A673 (cell line): ENCODE measurements around the gene ZNF808. TPM values are rescaled to one million over a fixed set of nuclear protein-coding genes. Genes with fewer than 3 reads are reported as not detected.

Source experiments
- BruUV-seq: library from RNA; stranded (reverse); fragments of 400-500 nt; replicated peaks from 2 replicates; lab custom pipeline; 2021; lab: Mats Ljungman, UMichigan
- CTCF ChIA-PET: fragments of 300-600 bp; sonication (Branson Sonifier 250); formaldehyde crosslinking; loops from one replicate; lab custom pipeline; 2022; ENCODE audit warnings: antibody characterized with exemption; lab: Charles Lee
- POLR2A ChIA-PET: fragments of 300-600 bp; sonication (Branson Sonifier 250); formaldehyde crosslinking; loops from one replicate; lab custom pipeline; 2022; ENCODE audit warnings: antibody characterized with exemption; ENCODE audit not compliant: low non-redundant PET; lab: Charles Lee
- DNase-seq: peaks from one replicate; pipeline ENCODE4 v3.0.0-alpha.2; 2015; ENCODE audit warnings: low spot score
- H3K27ac ChIP-seq: fragments of 200-600 bp; sonication (generic); 2 replicates; pipeline ENCODE4 v1.5.1; 2016; ENCODE audit warnings: mixed run types, low read depth, mild to moderate bottlenecking, mixed read lengths, antibody characterized with exemption, low read length; ENCODE audit not compliant: poor library complexity, severe bottlenecking
- H3K27me3 ChIP-seq: fragments of 200-600 bp; sonication (generic); replicated peaks from 2 replicates; pipeline ENCODE4 v1.6.1; 2017; ENCODE audit warnings: mixed run types, low read depth, mild to moderate bottlenecking, mixed read lengths, antibody characterized with exemption, low read length; ENCODE audit not compliant: insufficient read depth, poor library complexity
- H3K36me3 ChIP-seq: fragments of 200-600 bp; sonication (generic); 2 replicates; pipeline ENCODE4 v1.6.1; 2016; ENCODE audit warnings: mixed run types, mild to moderate bottlenecking, mixed read lengths, antibody characterized with exemption, low read length; ENCODE audit not compliant: insufficient read depth, poor library complexity, severe bottlenecking
- H3K4me1 ChIP-seq: fragments of 200-600 bp; sonication (generic); 2 replicates; pipeline ENCODE4 v1.6.1; 2017; ENCODE audit warnings: mixed run types, mild to moderate bottlenecking, mixed read lengths, antibody characterized with exemption, low read length; ENCODE audit not compliant: insufficient read depth, poor library complexity, severe bottlenecking
- H3K4me3 ChIP-seq: fragments of 200-600 bp; sonication (generic); 2 replicates; pipeline ENCODE4 v1.5.1; 2016; ENCODE audit warnings: low read depth, mixed run types, mild to moderate bottlenecking, mixed read lengths, low read length; ENCODE audit not compliant: poor library complexity, severe bottlenecking
- H3K9me3 ChIP-seq: fragments of 200-600 bp; sonication (generic); 2 replicates; pipeline ENCODE4 v1.6.1; 2016; ENCODE audit warnings: mixed run types, low read depth, mild to moderate bottlenecking, mixed read lengths, antibody characterized with exemption, low read length; ENCODE audit not compliant: poor library complexity, severe bottlenecking
- CTCF ChIP-seq: fragments of 300-800, 200-600 bp; sonication (generic); conservative IDR thresholded peaks from 2 replicates; pipeline ENCODE4 v1.5.1; 2017; ENCODE audit warnings: low read depth, mild to moderate bottlenecking, antibody characterized with exemption, low read length, moderate library complexity, mixed read lengths
- EZH2 ChIP-seq: fragments of 200-600 bp; sonication (generic); IDR thresholded peaks from 2 replicates; pipeline ENCODE4 v1.6.1; 2017; ENCODE audit warnings: borderline replicate concordance, low read depth, mild to moderate bottlenecking, mixed read lengths, antibody characterized with exemption, low read length; ENCODE audit not compliant: poor library complexity, severe bottlenecking
- intact Hi-C: fragments of 100-400 bp; cut with micrococcal nuclease; formaldehyde crosslinking; loops from one replicate; pipeline ENCODE4 v1.10.0; 2022; ENCODE audit not compliant: unreplicated experiment
- total RNA-seq: library from RNA; stranded (reverse); gene quantifications from 2 replicates; pipeline ENCODE4 v1.2.3, GENCODE V29; 2021

The ZNF808 gene
- total RNA-seq, 1 experiment from 2014 or later = 19.1 TPM

GRCh38 chr19:52492201-52492993 lies 35.1 kb upstream of the ZNF808 start:
- ChIA-PET POLR2A (no interaction called here), CTCF (no interaction called here)
- intact Hi-C loops = no loop called here
- Histone ChIP-seq H3K4me1 (no peaks in the 10 kb centered on the region), H3K27me3 (no peaks in the 10 kb centered on the region), H3K9me3 (no peaks in the 10 kb centered on the region), H3K36me3 (no peaks in the 10 kb centered on the region), H3K4me3 (no peak overlapping the region), H3K27ac (no peak overlapping the region)
- TF ChIP-seq EZH2 (no peak), CTCF (no peak)
- no TSS peak for BruUV-seq
- DNase-seq = no peak

GRCh38 chr19:52492994-52493470 lies 34.4 kb upstream of the ZNF808 start:
- no peaks in the 10 kb centered on the region for H3K27me3 ChIP-seq
- no peak overlapping the region for H3K27ac ChIP-seq
- H3K4me3 ChIP-seq = no peak overlapping the region
- no peak for DNase-seq
- BruUV-seq = no TSS peak
- no peaks in the 10 kb centered on the region for H3K36me3 ChIP-seq
- H3K9me3 ChIP-seq = no peaks in the 10 kb centered on the region
- ChIA-PET CTCF (no interaction called here), POLR2A (no interaction called here)
- intact Hi-C loops = no loop called here
- no peaks in the 10 kb centered on the region for H3K4me1 ChIP-seq
- TF ChIP-seq CTCF = no peak
- no peak for TF ChIP-seq EZH2

- Histone ChIP-seq H3K9me3 (peaks cover 7% of the 10 kb centered on the region), H3K27me3 (no peaks in the 10 kb centered on the region), H3K4me3 (no peak overlapping the region), H3K4me1 (no peaks in the 10 kb centered on the region), H3K36me3 (no peaks in the 10 kb centered on the region), H3K27ac (no peak overlapping the region)
- ChIA-PET POLR2A (no interaction called here), CTCF (no interaction called here)
- BruUV-seq = no TSS peak
- DNase-seq = no peak
- intact Hi-C loops = no loop called here
- TF ChIP-seq EZH2 = no peak
- TF ChIP-seq CTCF = no peak
Observed at GRCh38 chr19:52494518-52494917, 33.0 kb upstream of the ZNF808 start.
